HG03558 (cell line): ENCODE results near the gene MACROD2.

Source experiments
- ATAC-seq: cut with Tn5 transposase; IDR thresholded peaks from one replicate; pipeline ENCODE4 v1.9.1; 2021; ENCODE audit warnings: moderate number of reproducible peaks; ENCODE audit not compliant: unreplicated experiment; ENCODE audit errors: extremely low read depth

MACROD2 gene

GRCh38 chr20:16040742-16041141 is 2045.4 kb downstream of the MACROD2 start:
- no peak for ATAC-seq

GRCh38 chr20:16042731-16043130 is 2047.4 kb downstream of the MACROD2 start:
- ATAC-seq = no peak

GRCh38 chr20:16043931-16044330 is 2048.6 kb downstream of the MACROD2 start:
- ATAC-seq = no peak

GRCh38 chr20:16048876-16049275 is 2053.6 kb downstream of the MACROD2 start:
- ATAC-seq = no peak

- no peak for ATAC-seq
Measured at GRCh38 chr20:16049529-16050093, 2054.3 kb downstream of the MACROD2 start.

GRCh38 chr20:16050366-16050765 is 2055.1 kb downstream of the MACROD2 start:
- ATAC-seq = no peak

GRCh38 chr20:16051968-16052367 is 2056.7 kb downstream of the MACROD2 start:
- no peak for ATAC-seq

GRCh38 chr20:16052456-16052855 is 2057.1 kb downstream of the MACROD2 start:
- ATAC-seq = no peak

GRCh38 chr20:16054985-16055384 is 2059.7 kb downstream of the MACROD2 start:
- ATAC-seq = no peak

GRCh38 chr20:16057651-16058050 is 2062.3 kb downstream of the MACROD2 start:
- no peak for ATAC-seq

- no peak for ATAC-seq
Measured at GRCh38 chr20:16058268-16058667, 2063.0 kb downstream of the MACROD2 start.

GRCh38 chr20:16059841-16060240 is 2064.5 kb downstream of the MACROD2 start:
- no peak for ATAC-seq

- ATAC-seq = no peak
Measured at GRCh38 chr20:16061351-16061750, 2066.0 kb downstream of the MACROD2 start.

GRCh38 chr20:16062661-16063581 is 2067.6 kb downstream of the MACROD2 start:
- ATAC-seq = no peak

GRCh38 chr20:16063881-16064280 is 2068.6 kb downstream of the MACROD2 start:
- no peak for ATAC-seq

- no peak for ATAC-seq
Measured at GRCh38 chr20:16064989-16065707, 2069.8 kb downstream of the MACROD2 start.

- ATAC-seq = no peak
Measured at GRCh38 chr20:16066571-16066970, 2071.3 kb downstream of the MACROD2 start.

GRCh38 chr20:16069389-16070010 is 2074.2 kb downstream of the MACROD2 start:
- ATAC-seq = peak; percentile 86

GRCh38 chr20:16072220-16072619 is 2076.9 kb downstream of the MACROD2 start:
- ATAC-seq = no peak

- ATAC-seq = no peak
Measured at GRCh38 chr20:16078172-16078898, 2083.0 kb downstream of the MACROD2 start.
